ENCODE results near the gene FAT3. TPM values are rescaled to one million over a fixed set of nuclear protein-coding genes. Genes with fewer than 3 reads are reported as not detected.

The FAT3 gene
- total RNA-seq, 1 donor from 2014 or later: 22.8 TPM

DNA sequence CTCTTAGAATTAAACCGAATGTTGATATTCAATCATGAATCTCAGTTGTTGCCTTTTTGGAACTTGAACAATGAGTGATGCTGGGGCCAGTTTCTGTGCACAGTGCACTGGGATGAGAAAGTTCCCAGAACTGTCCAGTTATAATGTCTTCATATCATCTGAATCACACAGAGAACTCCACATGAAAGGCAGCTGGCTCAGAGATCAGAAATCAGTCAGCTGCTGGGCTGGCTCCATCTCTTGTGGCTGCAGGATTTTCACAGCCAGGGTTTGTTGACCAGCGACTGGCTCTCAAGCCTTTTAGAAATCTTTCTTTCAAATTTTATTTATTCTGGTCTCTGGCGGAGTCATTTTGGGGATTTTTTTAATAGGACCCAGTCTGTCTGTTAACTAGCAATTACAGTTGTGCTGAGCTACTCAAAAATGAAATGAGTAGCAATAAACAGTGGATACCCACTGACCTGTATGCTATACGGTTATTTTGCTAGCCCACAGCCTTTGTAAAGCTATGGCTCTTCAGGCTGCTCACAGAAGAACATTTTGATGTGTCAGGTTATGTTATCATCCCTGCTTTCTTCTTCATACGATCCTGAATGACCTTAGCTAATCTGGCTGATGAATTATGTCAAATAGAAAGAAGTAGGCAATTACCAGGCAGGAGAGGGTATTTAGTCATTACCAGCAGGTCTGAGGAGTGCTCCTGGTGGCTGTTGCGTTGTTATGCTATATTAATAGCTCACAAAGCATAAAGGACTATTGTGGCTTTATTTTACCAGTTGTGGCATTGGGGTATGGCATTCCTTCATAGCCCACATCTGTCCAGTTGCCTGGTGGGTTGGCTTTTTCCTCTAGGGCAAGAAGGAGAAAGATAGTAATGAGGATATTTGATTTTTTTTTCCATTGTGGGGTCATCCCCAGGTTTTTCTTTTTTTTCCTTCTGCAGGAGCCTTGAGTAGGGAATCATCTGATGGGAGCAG is 3.6 kb downstream of the FAT3 start:
- DNase-seq: peak; percentile 49

DNA sequence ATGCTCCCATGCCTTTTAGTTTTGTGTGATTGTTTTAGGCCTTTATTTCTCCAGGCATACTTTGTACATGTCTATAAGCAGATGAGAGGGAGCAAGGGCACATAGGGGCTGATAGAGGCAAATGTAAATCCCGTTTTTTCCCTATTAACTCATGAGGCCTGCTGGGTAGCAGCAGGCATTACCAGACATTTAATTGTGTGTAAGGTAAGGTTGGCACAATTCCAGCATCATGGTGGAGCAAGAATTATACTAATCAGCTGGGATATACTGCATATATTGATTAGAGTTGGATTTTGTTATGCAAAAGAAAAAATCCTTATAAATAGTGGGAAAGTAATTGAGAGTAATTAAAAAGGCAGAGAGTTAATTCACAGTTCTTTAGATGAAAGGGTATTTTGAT is 12.2 kb downstream of the FAT3 start:
- DNase-seq: no peak

DNA sequence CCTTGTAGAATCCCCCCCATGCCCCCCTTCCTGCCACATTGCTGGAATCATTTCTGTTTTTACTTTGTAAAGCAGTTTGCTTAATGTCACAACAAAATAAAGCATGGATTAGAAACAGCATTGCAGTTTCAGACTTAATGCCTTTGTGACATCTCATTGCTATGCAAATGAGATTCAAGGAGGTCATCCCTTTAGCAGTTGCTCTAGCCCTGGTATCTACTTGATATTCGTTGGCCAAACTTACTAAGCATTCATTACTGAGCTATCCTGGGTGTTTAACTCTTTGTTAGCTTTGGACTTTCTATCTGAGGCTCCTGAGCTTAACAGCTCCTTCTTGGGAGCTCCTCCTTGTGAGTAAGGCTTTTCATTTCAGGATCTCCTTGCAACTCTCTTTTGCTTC is 16.3 kb downstream of the FAT3 start:
- DNase-seq: no peak

GRCh38 chr11:92245700-92246271 is 21.2 kb downstream of the FAT3 start:
- DNase-seq: no peak

GRCh38 chr11:92246630-92247029 is 22.0 kb downstream of the FAT3 start:
- DNase-seq: no peak

- no peak for DNase-seq
Observed at GRCh38 chr11:92249156-92249753, 24.6 kb downstream of the FAT3 start.

- no peak for DNase-seq
Observed at GRCh38 chr11:92251980-92252379, 27.4 kb downstream of the FAT3 start.

- no peak for DNase-seq
Observed at GRCh38 chr11:92253421-92253820, 28.8 kb downstream of the FAT3 start.

GRCh38 chr11:92253945-92254344 is 29.3 kb downstream of the FAT3 start:
- no peak for DNase-seq

- no peak for DNase-seq
Observed at GRCh38 chr11:92257536-92257935, 32.9 kb downstream of the FAT3 start.

GRCh38 chr11:92259861-92260260 is 35.2 kb downstream of the FAT3 start:
- peak; percentile 61 for DNase-seq

- DNase-seq: peak; percentile 16
Observed at GRCh38 chr11:92264350-92264749, 39.7 kb downstream of the FAT3 start.

- no peak for DNase-seq
Observed at GRCh38 chr11:92266806-92267205, 42.2 kb downstream of the FAT3 start.

GRCh38 chr11:92267278-92267677 is 42.7 kb downstream of the FAT3 start:
- no peak for DNase-seq

DNA sequence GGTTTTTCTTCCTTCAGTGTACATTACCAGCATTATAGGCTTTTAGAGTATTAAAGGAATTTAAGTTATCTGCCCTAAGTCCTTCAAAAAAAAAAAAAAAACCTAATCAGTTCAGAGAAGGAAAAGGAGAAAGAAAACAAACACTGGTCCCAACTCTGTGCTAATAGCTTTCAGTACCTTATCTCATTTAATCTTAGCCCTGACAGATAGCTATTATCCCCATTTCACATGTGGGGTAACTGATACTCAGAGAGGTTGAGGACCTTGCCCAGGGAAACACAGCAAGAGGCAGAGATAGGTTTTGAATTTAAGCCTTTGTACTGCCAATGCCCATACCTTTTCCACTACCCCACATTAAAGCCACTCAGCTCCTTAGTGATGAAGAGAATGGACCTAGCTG is 43.4 kb downstream of the FAT3 start:
- DNase-seq: no peak

DNA sequence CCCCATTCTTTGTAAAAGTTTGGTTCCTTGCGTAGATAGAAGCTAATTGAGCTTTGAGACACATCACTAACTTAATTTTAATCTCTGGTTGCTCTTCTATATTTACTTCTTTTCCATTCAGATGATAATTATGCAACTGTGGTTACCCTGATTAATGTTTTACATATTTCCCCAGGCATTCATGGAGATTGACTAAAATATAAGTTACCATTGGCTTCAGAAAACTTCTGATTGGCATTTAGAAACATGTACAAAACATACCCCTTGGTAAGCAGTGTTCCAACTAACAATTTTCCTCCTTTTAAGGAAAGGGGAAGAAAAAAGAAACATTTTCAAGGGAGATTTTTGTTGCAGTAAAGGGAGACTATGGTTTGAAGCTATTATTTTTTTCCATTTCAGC is 43.9 kb downstream of the FAT3 start:
- no peak for DNase-seq

DNA sequence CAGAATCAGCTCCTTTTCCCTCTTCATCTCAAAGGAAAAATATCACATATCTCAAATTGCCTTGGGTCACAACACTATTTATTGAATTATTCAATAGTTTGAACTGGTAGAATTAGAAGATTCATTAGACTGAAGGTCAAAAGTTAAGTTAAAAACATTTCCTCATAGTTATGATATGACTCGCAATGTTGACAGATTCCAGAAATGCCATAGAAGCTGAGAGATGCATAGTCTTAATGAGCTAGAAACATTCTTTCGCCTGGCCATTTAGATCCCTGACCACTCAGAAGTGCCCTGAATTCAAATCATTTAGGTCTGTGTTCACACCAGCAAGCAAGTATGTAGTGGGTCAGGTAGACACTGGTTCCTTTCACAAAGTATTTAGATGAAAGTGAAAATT is 44.4 kb downstream of the FAT3 start:
- no peak for DNase-seq

DNA sequence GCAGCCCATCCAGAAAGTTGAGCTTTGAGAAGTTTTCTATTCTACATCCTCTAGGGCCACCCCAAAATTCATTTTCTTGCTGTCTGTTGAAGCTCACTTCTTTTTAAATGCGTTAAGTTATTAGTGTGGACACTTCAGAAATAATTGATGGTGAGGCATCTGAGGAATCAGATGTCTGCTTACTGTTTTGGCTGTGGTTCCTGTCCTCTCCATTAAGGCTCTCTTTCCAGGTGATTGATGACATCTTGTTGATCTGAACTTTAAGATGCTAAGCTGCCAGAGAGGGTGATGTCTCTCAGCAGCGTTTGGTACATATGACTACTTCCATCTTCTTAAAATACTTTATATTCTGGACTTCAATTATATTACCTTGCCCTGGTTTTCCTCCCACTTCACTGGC is 45.2 kb downstream of the FAT3 start:
- DNase-seq: no peak

GRCh38 chr11:92272651-92273050 is 48.0 kb downstream of the FAT3 start:
- peak; percentile 22 for DNase-seq

Measured in tongue (tissue), 2 donors.